ENCODE data around the gene B4GALNT2. TPM values are rescaled to one million over a fixed set of nuclear protein-coding genes. Genes with fewer than 3 reads are reported as not detected.

B4GALNT2 gene
- total RNA-seq, 2 donors from 2014 or later = not detected

DNA sequence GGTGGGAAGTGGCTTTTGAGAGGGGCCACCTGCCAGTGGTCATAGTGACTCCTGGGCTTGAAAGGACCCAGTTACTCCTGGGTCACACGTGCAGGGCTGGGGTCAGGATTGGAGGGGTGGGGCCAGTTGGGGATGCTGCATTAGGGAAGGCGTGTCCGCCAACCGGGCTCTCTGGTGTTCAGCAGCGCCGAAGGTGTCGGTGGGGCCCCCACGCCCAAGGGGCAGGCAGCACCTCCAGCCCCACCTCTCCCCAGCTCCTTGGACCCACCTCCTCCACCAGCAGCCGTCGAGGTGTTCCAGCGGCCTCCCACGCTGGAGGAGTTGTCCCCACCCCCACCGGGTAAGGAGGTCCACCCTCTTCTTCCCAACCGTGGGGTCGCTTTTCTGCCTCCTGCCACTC lies 87.4 kb downstream of the B4GALNT2 start:
- WGBS, 2 donors = 75 to 76% methylated on average over 10 to 14 of the region's 15 CpGs
- Histone ChIP-seq H3K27me3 (peaks cover 0 to 8% of the 10 kb centered on the region in 2 donors), H3K4me3 (no peak overlapping the region), H3K36me3 (replicated peaks in 1 of 2; ENCODE audit: insufficient read depth in 1 of 2, low read depth in 2 of 2) (no peaks in the 10 kb centered on the region), H3K27ac (no peak overlapping the region), H3K9me3 (no peaks in the 10 kb centered on the region), H3K4me1 (peaks cover 20% of the 10 kb centered on the region)
- intact Hi-C loops (cut with DNase I) = no loop called here
- no peak for ATAC-seq
- TF ChIP-seq, protein P1, sequence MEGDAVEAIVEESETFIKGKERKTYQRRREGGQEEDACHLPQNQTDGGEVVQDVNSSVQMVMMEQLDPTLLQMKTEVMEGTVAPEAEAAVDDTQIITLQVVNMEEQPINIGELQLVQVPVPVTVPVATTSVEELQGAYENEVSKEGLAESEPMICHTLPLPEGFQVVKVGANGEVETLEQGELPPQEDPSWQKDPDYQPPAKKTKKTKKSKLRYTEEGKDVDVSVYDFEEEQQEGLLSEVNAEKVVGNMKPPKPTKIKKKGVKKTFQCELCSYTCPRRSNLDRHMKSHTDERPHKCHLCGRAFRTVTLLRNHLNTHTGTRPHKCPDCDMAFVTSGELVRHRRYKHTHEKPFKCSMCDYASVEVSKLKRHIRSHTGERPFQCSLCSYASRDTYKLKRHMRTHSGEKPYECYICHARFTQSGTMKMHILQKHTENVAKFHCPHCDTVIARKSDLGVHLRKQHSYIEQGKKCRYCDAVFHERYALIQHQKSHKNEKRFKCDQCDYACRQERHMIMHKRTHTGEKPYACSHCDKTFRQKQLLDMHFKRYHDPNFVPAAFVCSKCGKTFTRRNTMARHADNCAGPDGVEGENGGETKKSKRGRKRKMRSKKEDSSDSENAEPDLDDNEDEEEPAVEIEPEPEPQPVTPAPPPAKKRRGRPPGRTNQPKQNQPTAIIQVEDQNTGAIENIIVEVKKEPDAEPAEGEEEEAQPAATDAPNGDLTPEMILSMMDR (IDR thresholded peaks at IDR 0.05) = no peak
- TF ChIP-seq POLR2A (IDR thresholded peaks at IDR 0.05) = no peak
- no peak for DNase-seq

DNA sequence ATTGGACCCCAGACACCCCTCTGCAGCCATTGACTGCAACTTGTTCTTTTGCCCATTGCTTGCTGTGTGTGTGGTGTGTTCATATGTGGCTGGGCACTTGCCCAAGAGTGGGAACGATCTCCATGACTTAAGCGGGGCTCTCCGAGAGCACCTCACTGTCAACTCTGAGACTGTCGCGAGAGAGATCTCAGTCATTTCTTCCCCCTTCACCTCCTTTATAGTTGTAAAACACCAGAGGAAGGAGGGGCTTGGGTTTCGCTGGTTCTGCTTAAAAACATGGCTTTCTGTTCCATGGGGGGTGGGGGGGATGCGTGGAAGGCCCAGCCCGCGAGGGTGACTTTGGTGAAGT lies 90.6 kb downstream of the B4GALNT2 start:
- WGBS, 2 donors = 9 to 10% methylated on average over 7 to 9 of the region's 9 CpGs
- no peak for ATAC-seq
- Histone ChIP-seq H3K4me1 (peaks cover 18% of the 10 kb centered on the region), H3K36me3 (replicated peaks in 1 of 2; ENCODE audit: insufficient read depth in 1 of 2, low read depth in 2 of 2) (no peaks in the 10 kb centered on the region), H3K4me3 (no peak overlapping the region), H3K9me3 (no peaks in the 10 kb centered on the region), H3K27me3 (peaks cover 0 to 8% of the 10 kb centered on the region in 2 donors), H3K27ac (no peak overlapping the region)
- intact Hi-C loops (cut with DNase I) = no loop called here
- TF ChIP-seq, protein P1 (IDR thresholded peaks at IDR 0.05) = no peak
- no peak for TF ChIP-seq POLR2A (IDR thresholded peaks at IDR 0.05)
- DNase-seq = no peak

DNA sequence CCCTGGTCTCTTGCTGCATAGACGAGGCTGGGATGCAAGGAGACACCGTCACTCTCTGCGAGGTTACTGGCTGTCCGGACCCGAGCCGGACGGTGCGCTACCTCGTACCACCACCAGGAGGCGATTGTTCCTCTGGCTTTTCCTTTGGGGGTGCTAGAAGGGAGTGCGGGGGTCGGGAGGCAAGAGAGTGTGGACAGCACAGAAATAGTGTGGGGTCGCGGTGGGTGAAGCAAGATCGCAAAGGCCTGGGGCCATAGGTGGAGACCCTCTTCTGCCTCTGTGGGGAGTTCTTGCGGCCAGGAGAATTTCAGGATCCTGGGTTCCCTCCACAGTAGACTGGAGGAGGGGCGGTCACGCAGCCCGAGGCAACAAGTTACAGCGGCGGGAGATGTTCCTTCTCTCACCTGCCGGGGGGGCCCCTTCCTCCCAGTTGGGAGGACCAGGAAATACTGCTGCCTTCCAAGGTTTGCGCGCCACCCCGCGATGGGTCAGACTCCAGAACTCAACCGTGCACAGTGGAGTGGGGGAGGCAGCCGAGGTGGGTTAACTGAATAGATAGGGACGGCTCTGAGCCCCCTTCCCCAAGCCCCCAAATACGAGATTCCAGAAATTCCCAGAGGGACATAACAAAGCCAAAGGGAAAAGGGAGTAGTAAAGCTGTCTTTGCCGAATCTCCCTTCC lies 91.1 kb downstream of the B4GALNT2 start:
- Histone ChIP-seq H3K9me3 (no peaks in the 10 kb centered on the region), H3K4me1 (peaks cover 18% of the 10 kb centered on the region), H3K27me3 (peaks cover 0 to 8% of the 10 kb centered on the region in 2 donors), H3K36me3 (replicated peaks in 1 of 2; ENCODE audit: insufficient read depth in 1 of 2, low read depth in 2 of 2) (no peaks in the 10 kb centered on the region), H3K4me3 (no peak overlapping the region), H3K27ac (no peak overlapping the region)
- DNase-seq (peak; percentile 36 to 54 (median 50)), ATAC-seq (no peak)
- 0 to 1% methylated on average over 8 to 31 of the region's 31 CpGs for WGBS, 2 donors
- TF ChIP-seq POLR2A (IDR thresholded peaks at IDR 0.05) = no peak
- TF ChIP-seq, protein P1 (IDR thresholded peaks at IDR 0.05) = peak; percentile 36 to 73 (median 56)
- intact Hi-C loops (cut with DNase I) = no loop called here

DNA sequence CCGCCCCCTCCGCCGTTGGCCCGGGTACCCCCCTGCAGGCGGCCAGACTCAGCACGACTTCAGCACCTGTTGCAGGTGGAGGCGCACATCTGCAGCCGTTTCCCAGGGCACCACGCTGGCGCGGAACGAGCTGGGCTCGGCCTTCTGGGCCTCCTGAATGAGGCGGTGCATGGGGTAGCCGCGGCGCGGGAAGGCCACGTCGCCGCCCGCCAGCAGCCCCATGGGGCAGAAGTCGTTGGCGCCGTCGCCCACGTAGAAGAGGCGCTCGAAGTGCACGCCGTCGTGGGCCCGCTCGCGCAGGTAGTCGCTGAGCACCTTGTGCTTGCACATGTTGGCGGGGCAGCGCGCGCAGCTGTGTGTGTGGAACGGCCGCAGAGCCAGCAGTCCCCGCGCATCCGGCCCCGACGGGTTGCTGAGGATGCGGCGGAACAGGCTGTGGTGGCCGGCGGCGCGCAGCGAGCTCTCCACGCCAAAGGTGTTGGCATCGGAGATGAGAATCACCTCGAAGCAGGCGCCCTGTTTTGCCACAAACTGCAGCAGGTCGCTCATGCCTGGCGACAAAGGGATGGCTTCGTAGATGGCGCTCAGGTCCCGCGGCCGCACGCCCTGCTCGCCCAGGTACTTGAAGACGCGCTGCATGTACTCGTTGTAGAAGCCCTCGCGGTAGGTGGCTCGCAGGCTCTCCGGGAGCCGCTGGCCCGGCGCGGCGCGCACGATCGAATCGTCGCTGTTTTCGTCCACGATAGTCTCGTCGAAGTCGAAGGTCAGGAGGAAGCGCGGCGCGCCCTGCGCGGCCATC lies 91.8 kb downstream of the B4GALNT2 start:
- no peaks in the 10 kb centered on the region for H3K9me3 ChIP-seq
- H3K4me3 ChIP-seq = no peak overlapping the region
- intact Hi-C loops (cut with DNase I) = no loop called here
- 2 to 3% methylated on average over 22 to 95 of the region's 95 CpGs for WGBS, 2 donors
- ATAC-seq = no peak
- peak in 3 of 4 donors; percentile 21 to 45 (median 37) for DNase-seq
- peaks cover 0 to 11% of the 10 kb centered on the region in 2 donors for H3K27me3 ChIP-seq
- H3K27ac ChIP-seq = no peak overlapping the region
- no peaks in the 10 kb centered on the region for H3K36me3 ChIP-seq (replicated peaks in 1 of 2; ENCODE audit: insufficient read depth in 1 of 2, low read depth in 2 of 2)
- TF ChIP-seq POLR2A (IDR thresholded peaks at IDR 0.05) = no peak
- TF ChIP-seq, protein P1 (IDR thresholded peaks at IDR 0.05) = no peak
- peaks cover 18% of the 10 kb centered on the region for H3K4me1 ChIP-seq
